Measurements from ENCODE around the gene SGIP1.

GRCh38 chr1:66528580-66528979 is 5.4 kb upstream of the SGIP1 start:
- TF ChIP-seq CTCF (IDR thresholded peaks at IDR 0.05), result no peak
- TF ChIP-seq POLR2A (IDR thresholded peaks at IDR 0.05), result no peak
- no peak for TF ChIP-seq POLR2AphosphoS5 (IDR thresholded peaks at IDR 0.05)

All from prostate gland (tissue), 2 donors.